ENCODE measurements around the gene HEMGN. TPM values are rescaled to one million over a fixed set of nuclear protein-coding genes. Genes with fewer than 3 reads are reported as not detected.
A peak's percentile ranks its signal among the peaks of the same experiment; 100 is the strongest.
"Not testable (repeated sequence)": the region's sequence is repeated elsewhere in the genome, so short reads cannot be mapped to it uniquely, and the experiment has no call there.

HEMGN gene
- total RNA-seq, 1 donor from 2014 or later = 0.14 TPM

GRCh38 chr9:97954550-97954989, 16.6 kb upstream of the HEMGN start:
- no peaks in the 10 kb centered on the region for H3K9me3 ChIP-seq (replicated peaks)
- TF ChIP-seq, protein P1, sequence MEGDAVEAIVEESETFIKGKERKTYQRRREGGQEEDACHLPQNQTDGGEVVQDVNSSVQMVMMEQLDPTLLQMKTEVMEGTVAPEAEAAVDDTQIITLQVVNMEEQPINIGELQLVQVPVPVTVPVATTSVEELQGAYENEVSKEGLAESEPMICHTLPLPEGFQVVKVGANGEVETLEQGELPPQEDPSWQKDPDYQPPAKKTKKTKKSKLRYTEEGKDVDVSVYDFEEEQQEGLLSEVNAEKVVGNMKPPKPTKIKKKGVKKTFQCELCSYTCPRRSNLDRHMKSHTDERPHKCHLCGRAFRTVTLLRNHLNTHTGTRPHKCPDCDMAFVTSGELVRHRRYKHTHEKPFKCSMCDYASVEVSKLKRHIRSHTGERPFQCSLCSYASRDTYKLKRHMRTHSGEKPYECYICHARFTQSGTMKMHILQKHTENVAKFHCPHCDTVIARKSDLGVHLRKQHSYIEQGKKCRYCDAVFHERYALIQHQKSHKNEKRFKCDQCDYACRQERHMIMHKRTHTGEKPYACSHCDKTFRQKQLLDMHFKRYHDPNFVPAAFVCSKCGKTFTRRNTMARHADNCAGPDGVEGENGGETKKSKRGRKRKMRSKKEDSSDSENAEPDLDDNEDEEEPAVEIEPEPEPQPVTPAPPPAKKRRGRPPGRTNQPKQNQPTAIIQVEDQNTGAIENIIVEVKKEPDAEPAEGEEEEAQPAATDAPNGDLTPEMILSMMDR (IDR thresholded peaks at IDR 0.05; ENCODE audit: borderline replicate concordance) = peak; percentile 67
- DNase-seq = no peak
- peaks cover 16% of the 10 kb centered on the region for H3K27me3 ChIP-seq (ENCODE audit: low read depth)
- no peaks in the 10 kb centered on the region for H3K36me3 ChIP-seq
- intact Hi-C loops (cut with micrococcal nuclease) = no loop called here
- no peak overlapping the region for H3K4me3 ChIP-seq
- no peaks in the 10 kb centered on the region for H3K4me1 ChIP-seq
- H3K27ac ChIP-seq (replicated peaks) = no peak overlapping the region

- intact Hi-C loops (cut with micrococcal nuclease); DNase-seq; H3K4me1 ChIP-seq; H3K4me3 ChIP-seq; H3K36me3 ChIP-seq; H3K27ac ChIP-seq (replicated peaks); H3K9me3 ChIP-seq (replicated peaks): not testable (repeated sequence)
- H3K27me3 ChIP-seq (ENCODE audit: low read depth) = peaks cover 16% of the 10 kb centered on the region
These were observed 12.9 kb upstream of the HEMGN start for GRCh38 chr9:97950873-97951272.

GRCh38 chr9:97947094-97947493, 9.1 kb upstream of the HEMGN start:
- H3K27ac ChIP-seq (replicated peaks); DNase-seq; intact Hi-C loops (cut with micrococcal nuclease); H3K9me3 ChIP-seq (replicated peaks); H3K4me3 ChIP-seq; H3K36me3 ChIP-seq; H3K4me1 ChIP-seq: not testable (repeated sequence)
- H3K27me3 ChIP-seq (ENCODE audit: low read depth) = peaks cover 34% of the 10 kb centered on the region

DNA sequence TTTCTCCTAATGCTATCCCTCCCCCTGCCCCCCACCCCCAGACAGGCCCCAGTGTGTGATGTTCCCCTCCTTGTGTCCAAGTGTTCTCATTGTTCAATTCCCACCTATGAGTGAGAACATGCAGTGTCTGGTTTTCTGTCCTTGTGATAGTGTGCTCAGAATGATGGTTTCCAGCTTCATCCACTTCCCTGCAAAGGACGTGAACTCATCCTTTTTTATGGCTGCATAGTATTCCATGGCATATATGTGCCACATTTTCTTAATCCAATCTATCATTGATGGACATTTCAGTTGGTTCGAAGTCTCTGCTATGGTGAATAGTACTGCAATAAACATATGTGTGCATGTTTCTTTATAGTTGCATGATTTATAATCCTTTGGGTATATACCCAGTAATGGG, 7.5 kb upstream of the HEMGN start:
- H3K4me3 ChIP-seq; intact Hi-C loops (cut with micrococcal nuclease); H3K4me1 ChIP-seq; H3K9me3 ChIP-seq (replicated peaks); H3K27ac ChIP-seq (replicated peaks); H3K36me3 ChIP-seq; DNase-seq: not testable (repeated sequence)
- H3K27me3 ChIP-seq (ENCODE audit: low read depth) = peaks cover 31% of the 10 kb centered on the region

DNA sequence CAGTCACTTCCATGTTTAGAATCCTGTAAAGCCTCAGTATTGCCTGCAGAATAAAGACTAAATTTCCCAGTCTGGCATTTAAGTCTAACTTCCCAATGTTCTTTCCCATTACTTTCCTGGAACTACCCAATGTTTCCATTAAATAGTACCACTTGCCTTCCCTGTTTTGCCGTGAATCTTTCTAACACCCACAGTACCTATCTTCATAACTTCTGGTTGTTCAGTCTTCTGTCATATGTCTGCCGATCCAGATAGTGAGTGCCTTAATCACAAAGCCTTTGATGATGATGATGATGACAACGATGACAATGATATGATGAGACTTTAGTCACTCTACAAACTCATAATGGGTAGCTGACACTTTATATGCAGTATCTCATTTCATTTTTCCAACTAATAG, 6.6 kb upstream of the HEMGN start:
- intact Hi-C loops (cut with micrococcal nuclease) = no loop called here
- DNase-seq = no peak
- H3K4me3 ChIP-seq = no peak overlapping the region
- no peaks in the 10 kb centered on the region for H3K4me1 ChIP-seq
- no peak overlapping the region for H3K27ac ChIP-seq (replicated peaks)
- peaks cover 22% of the 10 kb centered on the region for H3K27me3 ChIP-seq (ENCODE audit: low read depth)
- no peaks in the 10 kb centered on the region for H3K36me3 ChIP-seq
- TF ChIP-seq, protein P1 (IDR thresholded peaks at IDR 0.05; ENCODE audit: borderline replicate concordance) = no peak
- H3K9me3 ChIP-seq (replicated peaks) = no peaks in the 10 kb centered on the region

- TF ChIP-seq, protein P1 (IDR thresholded peaks at IDR 0.05; ENCODE audit: borderline replicate concordance) = no peak
- no peak overlapping the region for H3K4me3 ChIP-seq
- intact Hi-C loops (cut with micrococcal nuclease) = no loop called here
- H3K4me1 ChIP-seq = no peaks in the 10 kb centered on the region
- no peak overlapping the region for H3K27ac ChIP-seq (replicated peaks)
- no peak for DNase-seq
- H3K9me3 ChIP-seq (replicated peaks) = no peaks in the 10 kb centered on the region
- H3K27me3 ChIP-seq (ENCODE audit: low read depth) = peaks cover 33% of the 10 kb centered on the region
- no peaks in the 10 kb centered on the region for H3K36me3 ChIP-seq
These were observed 5.4 kb upstream of the HEMGN start for GRCh38 chr9:97943308-97943855.

DNA sequence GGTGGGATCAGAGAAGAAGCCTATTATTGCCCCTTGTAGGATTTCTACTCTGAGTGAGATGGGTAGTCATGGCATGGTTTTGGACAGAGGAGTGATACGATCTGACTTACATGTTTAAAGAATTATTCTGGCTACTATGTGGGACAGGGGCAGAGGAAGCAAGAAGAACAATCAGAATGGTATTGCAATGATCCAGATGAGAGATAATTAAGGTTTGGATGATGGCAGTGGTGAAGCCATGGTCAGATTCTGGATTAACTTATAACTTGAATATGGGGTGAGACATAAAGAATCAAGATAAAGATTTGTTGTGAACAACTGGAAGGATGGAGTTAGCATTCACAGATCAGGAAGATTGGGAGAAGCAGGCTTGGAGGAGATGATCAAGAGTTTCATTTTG, 3.4 kb upstream of the HEMGN start:
- H3K27ac ChIP-seq (replicated peaks) = no peak overlapping the region
- no peaks in the 10 kb centered on the region for H3K4me1 ChIP-seq
- H3K9me3 ChIP-seq (replicated peaks) = no peaks in the 10 kb centered on the region
- no peak overlapping the region for H3K4me3 ChIP-seq
- intact Hi-C loops (cut with micrococcal nuclease) = no loop called here
- TF ChIP-seq, protein P1 (IDR thresholded peaks at IDR 0.05; ENCODE audit: borderline replicate concordance) = no peak
- peaks cover 53% of the 10 kb centered on the region for H3K27me3 ChIP-seq (ENCODE audit: low read depth)
- no peak for DNase-seq
- H3K36me3 ChIP-seq = no peaks in the 10 kb centered on the region
